Activated CD8-positive, alpha-beta memory T cell treated with anti-CD3 and anti-CD28 coated beads for 1 hour (primary cell): ENCODE measurements around the gene AGAP1.

Experiments
- DNase-seq, 2 donors: peaks; one replicate each; pipeline ENCODE4 v3.0.0-alpha.2; 2020; ENCODE audit warnings: low read depth in 1 of 2; ENCODE audit errors: extremely low read depth in 1 of 2

Gene AGAP1

DNA sequence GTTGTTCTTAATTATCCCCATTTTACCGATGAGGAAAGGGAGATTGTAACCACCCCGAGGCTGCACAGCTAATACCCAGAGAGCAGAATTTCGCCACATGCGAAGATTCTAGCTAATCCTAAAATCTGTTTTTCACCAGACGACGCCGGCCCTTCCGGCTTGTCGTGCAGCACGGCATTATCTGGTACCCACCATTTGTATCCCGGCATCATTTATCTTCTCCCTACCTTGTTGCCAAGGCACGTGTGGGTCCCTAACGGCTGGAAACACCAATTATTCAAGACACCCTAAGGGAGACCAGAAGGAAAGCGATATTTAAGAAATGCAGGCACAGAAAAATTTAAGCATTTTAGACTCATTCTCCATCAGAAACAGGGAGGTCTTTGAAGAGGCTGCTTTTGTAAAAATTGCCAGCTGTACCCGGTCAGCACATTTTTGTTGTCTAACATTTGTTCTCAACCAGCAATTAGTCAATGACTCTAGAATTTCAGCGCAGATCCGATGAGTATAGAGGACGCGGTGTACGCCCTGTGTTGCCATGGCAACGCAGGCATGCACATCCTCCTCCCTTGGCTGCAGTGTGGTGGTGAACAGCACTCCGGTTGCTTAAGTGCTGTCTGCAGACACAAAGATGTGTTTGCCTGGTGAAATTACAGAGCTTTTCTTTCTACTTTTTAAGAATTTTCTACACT lies 111.6 kb downstream of the AGAP1 start:
- DNase-seq, result no peak

DNA sequence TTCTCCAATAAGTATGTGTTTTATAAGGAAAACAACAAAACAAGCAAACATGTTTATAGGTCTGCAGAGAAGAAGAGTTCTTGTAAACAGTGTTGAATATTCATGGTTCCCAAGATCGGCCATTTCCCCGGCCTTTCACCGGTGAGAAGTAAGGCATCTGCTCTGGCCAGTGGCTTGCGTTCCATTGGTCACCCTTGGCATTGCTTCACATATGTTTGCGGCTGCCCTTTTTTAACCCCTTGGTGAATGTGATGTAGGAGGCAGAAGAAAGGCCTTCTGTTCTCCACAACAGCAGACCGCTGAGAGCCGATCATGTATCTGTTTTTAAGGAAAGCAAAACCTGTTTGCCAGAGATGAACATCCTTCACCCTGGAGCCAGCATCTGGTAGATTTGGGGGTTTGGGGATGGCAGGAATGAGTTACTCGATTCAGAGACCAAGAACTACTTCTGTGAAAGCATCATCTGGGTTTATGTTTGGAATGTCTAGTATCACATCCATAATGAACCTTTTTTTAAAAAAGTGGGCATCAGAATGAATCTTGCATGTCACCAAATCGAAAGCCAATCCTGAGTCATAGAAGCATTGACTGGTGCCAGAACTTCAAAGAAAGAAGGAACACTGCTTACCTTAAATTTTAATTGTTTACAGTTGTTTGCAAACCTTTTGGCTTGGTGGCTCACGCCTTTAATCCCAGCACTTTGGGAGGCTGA lies 112.3 kb downstream of the AGAP1 start:
- no peak for DNase-seq

DNA sequence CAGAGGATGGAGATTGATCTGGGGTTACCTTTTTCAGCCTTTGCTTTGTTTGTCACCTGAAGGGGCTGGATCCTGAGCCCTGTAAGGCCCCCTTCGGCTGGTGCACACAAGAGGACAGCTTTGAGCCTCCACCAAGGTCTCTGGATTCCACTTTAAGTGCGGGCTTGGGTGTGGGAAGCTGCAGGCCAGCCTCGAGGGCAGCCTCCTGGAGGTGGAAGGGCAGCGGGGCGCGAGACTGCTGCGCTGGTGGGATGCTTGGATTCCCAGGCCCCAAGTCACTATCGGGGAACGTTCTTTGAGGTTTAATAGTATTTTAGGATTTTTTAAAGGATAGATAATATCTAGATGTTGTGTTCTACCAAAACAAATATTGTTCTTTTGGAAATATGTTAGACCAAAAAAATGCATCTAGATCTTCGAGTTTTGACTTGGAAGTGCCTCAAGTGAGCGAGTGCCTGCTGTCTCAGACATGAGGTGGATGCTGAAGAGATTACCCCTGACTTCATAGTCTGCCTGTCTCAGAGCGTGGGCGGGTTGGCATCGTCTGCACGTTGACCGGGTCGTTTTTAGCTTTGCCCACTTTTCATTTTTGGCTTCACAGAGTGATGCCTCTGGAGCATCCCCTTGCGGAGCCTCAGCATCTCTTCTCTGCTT lies 113.8 kb downstream of the AGAP1 start:
- DNase-seq, result no peak

DNA sequence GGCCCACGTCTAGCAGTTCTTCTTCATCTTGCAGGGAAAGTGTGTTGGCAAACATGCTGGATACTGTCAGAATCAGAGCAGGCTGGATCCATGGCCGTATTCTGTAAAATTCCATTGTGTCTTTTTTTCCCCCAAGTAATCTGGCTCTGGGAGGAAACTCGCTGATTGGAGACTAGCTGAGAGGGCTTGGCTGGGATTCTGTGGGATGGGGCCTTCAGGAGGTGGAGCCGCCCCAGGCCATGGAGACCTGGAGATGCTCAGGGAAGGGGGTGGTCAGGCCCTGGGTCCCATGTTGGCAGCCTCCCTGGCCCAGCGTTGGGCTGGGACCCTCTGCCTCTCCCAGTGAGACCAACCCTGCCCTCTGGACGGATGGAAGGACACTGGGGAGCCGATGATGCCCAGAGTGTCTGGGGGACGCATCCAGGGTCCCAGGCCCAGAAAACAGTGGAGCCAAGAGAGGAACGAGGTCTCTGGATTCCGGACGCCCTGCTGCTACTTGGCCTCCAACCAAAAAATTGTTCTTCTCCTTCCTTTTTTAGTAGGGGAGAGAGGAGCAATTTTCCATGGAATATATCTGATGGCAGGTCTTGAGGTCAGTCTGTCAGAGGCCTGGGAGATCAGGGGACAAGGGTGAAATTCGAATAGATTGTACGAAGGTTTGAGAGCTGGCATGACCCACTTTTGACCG lies 114.5 kb downstream of the AGAP1 start:
- DNase-seq, result no peak

- DNase-seq, result no peak
Observed at GRCh38 chr2:235609321-235609720, 115.5 kb downstream of the AGAP1 start.

DNA sequence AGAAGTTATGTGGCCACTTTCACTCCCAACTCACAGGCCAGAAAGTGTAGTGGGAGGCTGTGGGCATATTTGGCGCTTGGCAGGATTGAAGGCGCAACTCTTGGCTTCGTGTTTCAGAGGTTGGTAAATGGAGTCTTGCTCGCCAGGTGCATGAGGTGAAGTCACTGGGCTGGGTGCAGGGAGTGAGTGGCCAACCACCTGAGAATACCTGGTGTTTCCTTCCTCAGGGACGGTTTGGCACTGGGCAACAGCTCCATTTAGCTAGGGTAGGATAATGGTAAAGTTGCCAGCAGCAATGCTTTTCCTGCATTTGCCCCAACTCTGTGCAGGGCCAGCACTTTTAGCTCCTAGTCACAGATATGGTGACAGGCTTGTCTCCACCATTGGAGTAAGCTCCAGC lies 115.9 kb downstream of the AGAP1 start:
- no peak for DNase-seq

DNA sequence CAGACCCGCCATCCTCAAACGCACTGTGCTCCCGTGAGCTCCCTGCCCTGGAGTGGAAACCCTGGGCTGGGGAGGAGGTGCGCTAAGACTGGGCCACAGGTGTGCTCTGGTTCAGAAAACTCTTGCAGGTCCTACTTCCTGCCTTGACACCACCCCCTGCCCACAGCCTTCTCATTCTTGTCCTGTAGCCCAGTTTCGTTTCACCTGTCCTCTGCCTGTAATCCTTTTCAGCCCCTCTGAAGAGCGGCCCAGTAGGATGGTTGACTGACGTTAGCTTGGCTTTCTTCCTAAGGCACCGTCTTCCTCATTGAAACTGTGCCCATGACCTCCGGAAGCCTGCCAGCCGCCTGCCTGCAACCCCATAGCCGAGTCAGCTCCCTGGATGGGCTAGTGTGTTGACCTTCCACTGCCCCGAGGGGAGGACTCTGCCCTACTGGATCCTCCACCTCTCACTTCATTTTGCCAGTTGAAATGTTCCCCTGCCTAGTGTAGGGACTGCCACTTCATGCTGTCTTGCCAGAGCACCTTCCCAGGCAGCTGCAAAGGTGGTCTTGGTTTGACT lies 116.9 kb downstream of the AGAP1 start:
- DNase-seq, result no peak

GRCh38 chr2:235611349-235611748 lies 117.5 kb downstream of the AGAP1 start:
- DNase-seq, result no peak

DNA sequence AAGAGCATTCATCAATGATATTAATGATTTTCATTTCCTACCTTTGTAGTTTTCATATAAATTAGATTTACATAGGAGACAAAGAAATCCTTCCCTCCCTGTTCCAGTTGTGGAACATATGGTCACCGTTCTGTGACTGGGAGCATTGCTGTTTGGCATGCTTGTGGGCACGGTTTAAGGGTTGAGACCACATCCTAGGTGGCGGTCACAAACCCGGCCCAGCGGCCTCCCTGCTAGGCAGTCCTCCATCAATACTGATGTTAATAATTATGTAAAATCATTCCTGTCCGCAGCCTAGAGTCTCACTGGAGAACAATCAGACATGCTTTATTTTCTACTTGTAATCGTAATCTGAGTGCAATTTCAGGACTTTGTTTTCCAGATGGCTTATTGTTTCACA lies 117.9 kb downstream of the AGAP1 start:
- no peak for DNase-seq

DNA sequence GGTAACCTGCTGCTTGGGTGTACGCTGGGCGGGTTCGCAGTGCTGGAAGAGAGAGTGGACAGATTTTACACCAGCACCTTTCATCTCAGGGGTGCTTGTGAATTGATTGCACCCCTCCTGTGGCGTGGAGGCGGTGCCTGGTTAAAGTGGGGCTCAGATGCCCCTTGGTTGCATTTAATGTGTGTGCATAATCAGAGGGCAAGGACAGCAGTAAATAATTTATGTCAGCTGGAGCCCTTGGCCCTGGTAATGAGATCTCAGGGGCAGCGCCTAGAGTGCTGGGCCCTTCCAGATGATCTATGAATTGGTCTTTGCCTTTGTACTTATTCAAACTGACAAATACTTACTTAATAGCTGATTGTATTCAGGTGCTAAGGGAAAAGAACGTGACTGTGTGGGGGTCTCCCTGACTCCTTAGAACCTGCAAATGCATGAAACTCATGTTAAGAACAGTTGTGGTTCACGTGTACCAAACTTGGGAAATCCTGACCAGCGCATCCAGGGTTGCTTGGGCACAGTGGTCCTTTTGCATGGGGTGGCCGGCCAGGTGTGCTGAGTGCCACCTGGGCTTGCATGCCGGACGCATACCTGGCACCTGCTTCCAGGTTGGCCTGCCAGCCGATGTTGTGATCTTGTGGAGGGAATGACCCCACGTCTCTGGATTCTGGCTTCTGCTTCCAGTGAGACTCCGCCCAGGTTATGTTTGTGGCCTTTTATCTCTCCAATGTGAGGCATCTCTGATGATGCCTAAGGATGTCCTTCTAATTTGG lies 118.5 kb downstream of the AGAP1 start:
- DNase-seq, result no peak

GRCh38 chr2:235613649-235614048 lies 119.8 kb downstream of the AGAP1 start:
- DNase-seq, result no peak

DNA sequence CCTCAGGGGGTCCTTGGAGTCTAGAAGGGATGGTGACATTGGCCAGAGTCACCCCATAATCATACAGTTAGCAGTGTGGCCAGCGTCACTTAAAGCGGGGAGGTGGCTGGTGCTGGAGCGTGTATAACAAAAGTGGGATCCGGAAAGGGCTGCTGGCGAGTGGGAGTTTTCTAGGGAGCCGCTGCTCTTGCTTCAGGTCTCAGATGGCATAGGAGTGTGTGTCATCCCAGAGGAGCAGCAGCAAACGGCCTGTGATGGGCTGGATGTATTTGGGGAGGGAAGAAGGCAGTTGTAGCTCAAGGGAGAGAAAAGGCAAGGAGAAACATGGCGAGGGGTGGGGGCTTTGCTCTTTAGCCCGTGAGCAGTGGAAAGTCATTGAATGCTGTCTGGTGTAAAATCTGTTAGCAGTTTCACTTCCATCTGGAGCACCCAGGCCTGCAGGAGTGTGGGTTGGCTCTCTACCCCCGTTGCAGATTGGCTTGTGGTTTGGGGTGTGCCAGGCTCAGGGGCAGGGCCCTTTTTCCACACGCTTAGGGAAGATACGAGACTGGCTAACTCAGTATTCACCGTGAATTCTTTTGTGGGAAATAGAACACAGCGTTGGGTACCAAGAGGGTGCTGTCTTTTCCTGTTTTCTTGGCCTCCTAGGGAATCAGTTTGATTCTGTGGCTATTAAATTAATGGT lies 120.5 kb downstream of the AGAP1 start:
- no peak for DNase-seq

DNA sequence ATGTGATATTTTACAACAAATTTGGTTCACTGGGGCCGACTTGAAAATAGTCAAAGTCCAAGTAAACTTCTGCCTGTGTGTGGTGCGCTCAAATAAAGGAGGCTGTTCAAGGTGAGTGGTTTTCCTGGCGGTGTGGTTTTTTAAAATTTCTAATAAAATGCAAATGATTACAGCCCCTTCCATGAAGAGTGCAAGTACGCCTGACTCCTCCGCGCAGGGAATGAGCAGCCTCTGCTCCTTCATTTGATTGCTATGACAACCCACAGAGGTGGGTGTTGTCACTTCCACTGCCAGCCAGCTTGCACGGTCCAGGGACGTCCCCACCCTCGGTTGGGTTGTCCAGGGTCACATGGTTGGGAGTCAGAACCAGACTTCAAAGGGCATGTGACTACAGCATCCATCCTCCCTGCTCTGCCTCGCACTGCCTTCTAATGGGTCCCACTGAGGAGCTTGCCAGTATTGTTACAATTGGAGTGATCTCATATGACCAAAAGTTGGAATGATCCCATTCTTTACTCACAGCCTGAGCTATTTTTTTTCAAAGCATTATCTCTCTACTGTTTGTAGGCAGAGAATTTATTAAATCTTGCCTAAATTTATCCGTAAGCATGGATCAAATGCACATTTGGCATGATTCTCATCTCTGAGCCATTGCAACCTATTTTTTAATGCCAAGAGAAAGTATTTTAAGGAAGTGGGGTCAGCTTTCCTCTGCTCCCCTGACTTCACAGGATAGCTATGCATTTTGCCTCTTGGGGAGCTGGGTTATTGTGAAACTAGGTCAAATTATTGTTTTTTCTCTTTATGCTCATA lies 121.3 kb downstream of the AGAP1 start:
- no peak for DNase-seq

DNA sequence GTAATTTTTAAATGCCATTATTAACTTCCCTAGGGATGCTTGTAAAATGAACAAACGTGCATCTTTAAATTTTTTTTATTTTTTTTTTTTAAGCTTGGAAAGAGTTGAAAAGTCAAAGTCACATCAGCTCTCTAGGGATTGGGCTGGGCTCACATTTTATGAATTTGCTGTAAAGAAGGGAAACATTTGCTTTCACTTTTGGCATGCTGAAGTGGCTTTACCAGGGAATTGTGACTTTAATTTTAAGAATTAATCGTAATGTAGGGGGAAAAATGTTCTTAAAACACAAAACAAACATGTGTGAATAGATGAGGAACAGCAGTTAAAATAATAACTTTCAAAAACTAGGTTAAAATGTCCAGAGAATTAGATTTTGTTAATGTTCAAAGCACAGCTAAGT lies 123.0 kb downstream of the AGAP1 start:
- no peak for DNase-seq

DNA sequence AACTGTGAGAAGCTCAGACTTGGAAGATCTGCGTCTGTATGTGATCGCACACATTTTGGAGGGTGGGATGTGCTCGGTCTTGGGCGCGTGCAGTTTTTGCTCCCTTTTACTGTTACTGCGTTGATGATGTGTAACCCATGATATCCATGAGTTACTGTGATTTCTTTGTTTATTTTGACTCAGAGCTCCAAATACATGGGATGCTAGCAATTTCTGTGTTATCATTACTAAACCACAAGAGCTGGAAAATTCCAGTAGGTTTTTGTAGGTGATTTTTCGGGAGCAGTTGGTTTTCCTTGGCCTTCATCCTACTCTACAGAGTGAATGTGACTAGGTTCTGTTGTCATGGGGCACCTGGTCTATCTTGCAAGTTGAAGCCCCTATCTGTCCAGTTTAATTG lies 124.2 kb downstream of the AGAP1 start:
- DNase-seq, result no peak

DNA sequence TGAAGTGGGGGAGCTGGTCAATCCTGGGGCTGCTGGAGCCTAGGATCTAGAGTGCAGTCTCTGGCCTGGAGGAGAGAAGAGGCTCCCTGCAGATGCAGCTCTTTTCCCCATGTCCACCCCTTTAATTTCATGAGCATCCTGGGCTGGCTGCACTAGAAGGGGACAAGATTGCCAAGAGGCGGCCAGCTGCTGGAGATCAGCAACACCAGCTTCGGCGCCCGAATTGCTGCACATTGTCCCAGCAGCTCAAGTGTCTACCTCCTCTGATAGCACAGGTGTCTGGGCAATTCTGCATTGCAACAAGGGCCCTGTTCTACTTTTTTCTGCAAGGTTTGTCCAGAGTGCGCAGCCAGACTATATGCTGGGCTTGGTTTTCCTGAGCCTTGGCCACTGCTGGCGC lies 125.7 kb downstream of the AGAP1 start:
- no peak for DNase-seq

- no peak for DNase-seq
Observed at GRCh38 chr2:235621736-235622135, 127.9 kb downstream of the AGAP1 start.

- no peak for DNase-seq
Observed at GRCh38 chr2:235623111-235623510, 129.3 kb downstream of the AGAP1 start.

GRCh38 chr2:235623752-235624151 lies 129.9 kb downstream of the AGAP1 start:
- DNase-seq, result no peak
